ENCODE results near the gene TIRAP. TPM values are rescaled to one million over a fixed set of nuclear protein-coding genes. Genes with fewer than 3 reads are reported as not detected.

TIRAP gene
- total and polyA plus RNA-seq, 2 donors (not counting 1 experiment from before 2014, with no cell fraction given) = 4.8 to 5.4 TPM

GRCh38 chr11:126340960-126341606 is 58.2 kb downstream of the TIRAP start:
- no peak overlapping the region for H3K4me2 ChIP-seq (ENCODE audit: extremely low read depth, insufficient read depth, low read length)
- no peaks in the 10 kb centered on the region for H3K27me3 ChIP-seq (ENCODE audit: control insufficient read depth, insufficient read depth, low read length)
- no peaks in the 10 kb centered on the region for H3K79me2 ChIP-seq (ENCODE audit: control insufficient read depth, insufficient read depth, low read length)
- no peak overlapping the region for H2AFZ ChIP-seq (ENCODE audit: low read length)
- H3K36me3 ChIP-seq (ENCODE audit: control insufficient read depth, insufficient read depth, low read length) = peaks cover 5% of the 10 kb centered on the region
- no peak overlapping the region for H3K9ac ChIP-seq (ENCODE audit: insufficient read depth, low read length)
- no peaks in the 10 kb centered on the region for H3K9me3 ChIP-seq (ENCODE audit: control insufficient read depth, insufficient read depth, low read depth, low read length)
- no peak overlapping the region for H3K4me3 ChIP-seq (replicated peaks in 1 of 4; ENCODE audit: control extremely low read depth in 1 of 4, insufficient read depth in 1 of 4, low read depth in 3 of 4, low read length in 4 of 4)
- no peaks in the 10 kb centered on the region for H4K20me1 ChIP-seq (ENCODE audit: control insufficient read depth, extremely low read depth, insufficient read depth, low read length)
- no peak for DNase-seq (ENCODE audit: low read depth in 2 of 2)
- TF ChIP-seq EZH2 (IDR thresholded peaks at IDR 0.05; ENCODE audit: low read length, missing control alignments) = no peak
- TF ChIP-seq CTCF (conservative IDR thresholded peaks at IDR 0.05 in 1 of 2, IDR thresholded peaks at IDR 0.05 in 1 of 2; ENCODE audit: low read depth in 1 of 2, low read length in 2 of 2) = no peak
- H3K4me1 ChIP-seq (ENCODE audit: control insufficient read depth, extremely low read depth, insufficient read depth, low read length) = peaks cover 9% of the 10 kb centered on the region
- H3K27ac ChIP-seq (ENCODE audit: insufficient read depth, low read length) = no peak overlapping the region

- Histone ChIP-seq H4K20me1 (ENCODE audit: control insufficient read depth, extremely low read depth, insufficient read depth, low read length) (no peaks in the 10 kb centered on the region), H3K27ac (ENCODE audit: insufficient read depth, low read length) (no peak overlapping the region), H3K9ac (ENCODE audit: insufficient read depth, low read length) (no peak overlapping the region), H3K9me3 (ENCODE audit: control insufficient read depth, insufficient read depth, low read depth, low read length) (no peaks in the 10 kb centered on the region), H3K27me3 (ENCODE audit: control insufficient read depth, insufficient read depth, low read length) (no peaks in the 10 kb centered on the region), H2AFZ (ENCODE audit: low read length) (no peak overlapping the region), H3K79me2 (ENCODE audit: control insufficient read depth, insufficient read depth, low read length) (no peaks in the 10 kb centered on the region), H3K4me2 (ENCODE audit: extremely low read depth, insufficient read depth, low read length) (no peak overlapping the region), H3K36me3 (ENCODE audit: control insufficient read depth, insufficient read depth, low read length) (peaks cover 5% of the 10 kb centered on the region), H3K4me3 (replicated peaks in 1 of 4; ENCODE audit: control extremely low read depth in 1 of 4, insufficient read depth in 1 of 4, low read depth in 3 of 4, low read length in 4 of 4) (no peak overlapping the region), H3K4me1 (ENCODE audit: control insufficient read depth, extremely low read depth, insufficient read depth, low read length) (peaks cover 13% of the 10 kb centered on the region)
- no peak for TF ChIP-seq CTCF (conservative IDR thresholded peaks at IDR 0.05 in 1 of 2, IDR thresholded peaks at IDR 0.05 in 1 of 2; ENCODE audit: low read depth in 1 of 2, low read length in 2 of 2)
- TF ChIP-seq EZH2 (IDR thresholded peaks at IDR 0.05; ENCODE audit: low read length, missing control alignments) = no peak
- peak; percentile 73 to 81 for DNase-seq (ENCODE audit: low read depth in 2 of 2)
These were observed 58.9 kb downstream of the TIRAP start for GRCh38 chr11:126341760-126342161.

GRCh38 chr11:126343051-126343450 is 60.2 kb downstream of the TIRAP start:
- no peaks in the 10 kb centered on the region for H3K79me2 ChIP-seq (ENCODE audit: control insufficient read depth, insufficient read depth, low read length)
- DNase-seq (ENCODE audit: low read depth in 2 of 2) = no peak
- no peak overlapping the region for H3K9ac ChIP-seq (ENCODE audit: insufficient read depth, low read length)
- peaks cover 3% of the 10 kb centered on the region for H3K36me3 ChIP-seq (ENCODE audit: control insufficient read depth, insufficient read depth, low read length)
- no peak overlapping the region for H2AFZ ChIP-seq (ENCODE audit: low read length)
- H3K27ac ChIP-seq (ENCODE audit: insufficient read depth, low read length) = no peak overlapping the region
- no peaks in the 10 kb centered on the region for H4K20me1 ChIP-seq (ENCODE audit: control insufficient read depth, extremely low read depth, insufficient read depth, low read length)
- no peak overlapping the region for H3K4me3 ChIP-seq (replicated peaks in 1 of 4; ENCODE audit: control extremely low read depth in 1 of 4, insufficient read depth in 1 of 4, low read depth in 3 of 4, low read length in 4 of 4)
- H3K9me3 ChIP-seq (ENCODE audit: control insufficient read depth, insufficient read depth, low read depth, low read length) = no peaks in the 10 kb centered on the region
- peaks cover 14% of the 10 kb centered on the region for H3K4me1 ChIP-seq (ENCODE audit: control insufficient read depth, extremely low read depth, insufficient read depth, low read length)
- TF ChIP-seq CTCF (conservative IDR thresholded peaks at IDR 0.05 in 1 of 2, IDR thresholded peaks at IDR 0.05 in 1 of 2; ENCODE audit: low read depth in 1 of 2, low read length in 2 of 2) = no peak
- TF ChIP-seq EZH2 (IDR thresholded peaks at IDR 0.05; ENCODE audit: low read length, missing control alignments) = no peak
- H3K27me3 ChIP-seq (ENCODE audit: control insufficient read depth, insufficient read depth, low read length) = no peaks in the 10 kb centered on the region
- no peak overlapping the region for H3K4me2 ChIP-seq (ENCODE audit: extremely low read depth, insufficient read depth, low read length)

Other genes starting within 250 kb of the TIRAP start
- gene CDON, start 220.2 kb upstream of the TIRAP start, total RNA-seq = 10.3 and 10.7 TPM in 2 replicates
- gene CDON, start 220.2 kb upstream of the TIRAP start, polyA plus RNA-seq = 2.3 and 10.7 TPM in 2 replicates
- 26.9 and 28.2 TPM in 2 replicates for gene RPUSD4, start 71.4 kb upstream of the TIRAP start, total RNA-seq
- gene RPUSD4, start 71.4 kb upstream of the TIRAP start, polyA plus RNA-seq = 16.3 and 19.6 TPM in 2 replicates
- 18.7 and 21.0 TPM in 2 replicates for gene FAM118B, start 71.3 kb upstream of the TIRAP start, total RNA-seq
- gene FAM118B, start 71.3 kb upstream of the TIRAP start, polyA plus RNA-seq = 27.5 and 30.3 TPM in 2 replicates
- 43.1 and 52.8 TPM in 2 replicates for gene SRPRA, start 14.2 kb upstream of the TIRAP start, total RNA-seq
- 134 and 160 TPM in 2 replicates for gene SRPRA, start 14.2 kb upstream of the TIRAP start, polyA plus RNA-seq
- gene FOXRED1, start 13.9 kb upstream of the TIRAP start, total RNA-seq = 8.7 and 8.8 TPM in 2 replicates
- 8.6 and 20.4 TPM in 2 replicates for gene FOXRED1, start 13.9 kb upstream of the TIRAP start, polyA plus RNA-seq
- gene DCPS, start 21.0 kb downstream of the TIRAP start, total RNA-seq = 9.8 and 13.0 TPM in 2 replicates
- gene DCPS, start 21.0 kb downstream of the TIRAP start, polyA plus RNA-seq = 22.7 and 40.8 TPM in 2 replicates
- 25.2 and 36.8 TPM in 2 replicates for gene ST3GAL4, start 72.6 kb downstream of the TIRAP start, total RNA-seq
- 16.7 and 24.8 TPM in 2 replicates for gene ST3GAL4, start 72.6 kb downstream of the TIRAP start, polyA plus RNA-seq

Measured in fibroblast of lung (primary cell).